CD4-positive, alpha-beta T cell treated with Interleukin-21 for 1 hour (primary cell): ENCODE results near the gene CLIC4.
A peak's percentile ranks its signal among the peaks of the same experiment; 100 is the strongest.
"Not testable (repeated sequence)": the region's sequence is repeated elsewhere in the genome, so short reads cannot be mapped to it uniquely, and the experiment has no call there.

Source experiments
- DNase-seq: peaks from one replicate; pipeline ENCODE4 v3.0.0-alpha.2; 2020

CLIC4 gene

GRCh38 chr1:24823486-24823885, 78.2 kb downstream of the CLIC4 start:
- not testable (repeated sequence) for DNase-seq

GRCh38 chr1:24825174-24825573, 79.9 kb downstream of the CLIC4 start:
- DNase-seq = no peak

DNA sequence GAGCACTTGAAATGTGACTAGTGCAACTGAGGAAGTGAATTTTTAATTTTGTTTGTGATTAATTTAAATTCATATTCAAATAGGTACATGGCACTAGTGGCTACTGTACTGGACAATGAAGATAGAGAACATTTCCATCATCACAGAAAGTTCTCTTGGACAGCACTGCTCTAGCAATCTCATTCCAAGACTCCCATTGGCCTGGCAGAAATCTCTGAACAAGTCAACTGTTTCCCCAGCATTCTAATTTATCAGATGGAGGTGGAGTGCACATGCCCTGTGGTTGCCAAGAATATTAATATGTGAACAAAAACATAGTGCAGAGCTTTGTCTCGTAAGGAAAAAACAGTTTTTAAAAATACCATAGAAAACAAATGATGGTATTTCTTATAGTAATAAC, 81.3 kb downstream of the CLIC4 start:
- no peak for DNase-seq

GRCh38 chr1:24827379-24828135, 82.3 kb downstream of the CLIC4 start:
- DNase-seq = no peak

- no peak for DNase-seq
These were observed 83.1 kb downstream of the CLIC4 start for GRCh38 chr1:24828183-24828886.

- DNase-seq = no peak
These were observed 83.6 kb downstream of the CLIC4 start for GRCh38 chr1:24828887-24829192.

DNA sequence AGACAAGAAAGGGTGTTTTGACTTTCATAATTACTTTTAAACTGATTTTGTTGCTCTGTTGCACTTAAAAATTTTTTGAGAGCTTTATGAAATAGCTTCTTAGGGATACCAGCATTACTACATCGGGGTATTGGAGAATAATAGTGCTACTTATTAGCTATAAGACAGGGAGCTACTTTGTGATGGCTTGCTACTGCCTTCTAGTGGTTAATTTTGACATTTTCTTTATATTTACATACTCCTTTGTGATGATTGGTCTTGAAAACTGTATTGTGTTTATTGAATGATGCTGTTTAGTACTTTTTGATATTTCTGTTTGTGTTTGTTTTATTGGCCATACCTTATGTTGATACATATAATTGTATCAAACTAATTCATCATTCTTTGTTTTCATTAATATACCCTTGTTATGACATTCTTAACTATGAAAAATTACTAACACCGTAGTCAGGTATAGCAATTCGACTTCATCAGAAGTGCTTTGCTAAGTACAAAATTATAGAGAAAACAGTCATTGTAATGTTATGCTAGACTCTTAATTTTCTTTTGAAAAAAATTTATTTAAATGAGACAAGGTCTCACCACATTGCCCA, 85.5 kb downstream of the CLIC4 start:
- DNase-seq = peak; percentile 65

DNA sequence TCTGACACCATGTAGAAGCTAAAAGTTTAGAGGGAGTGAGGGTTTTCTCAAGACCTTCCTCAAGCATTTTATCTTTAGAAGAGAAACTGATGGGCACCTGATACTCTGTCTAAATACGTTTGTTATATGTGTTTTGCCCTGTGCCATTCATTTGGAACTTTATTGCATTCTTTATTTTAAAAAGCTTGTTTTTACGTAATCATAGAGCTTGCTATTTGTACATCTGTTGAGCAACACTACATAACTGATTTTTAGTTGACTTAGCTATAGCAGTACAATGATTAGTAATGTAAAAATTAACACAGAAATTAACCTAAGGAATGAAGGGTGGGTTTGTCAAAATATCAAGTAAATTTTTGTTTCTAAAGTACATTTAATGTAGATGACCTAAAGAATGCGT, 96.3 kb downstream of the CLIC4 start:
- no peak for DNase-seq

- no peak for DNase-seq
These were observed 101.4 kb downstream of the CLIC4 start for GRCh38 chr1:24846671-24847070.

- peak; percentile 91 for DNase-seq
These were observed 103.0 kb downstream of the CLIC4 start for GRCh38 chr1:24847995-24848881.

- peak; percentile 32 for DNase-seq
These were observed 104.5 kb downstream of the CLIC4 start for GRCh38 chr1:24849672-24850295.

DNA sequence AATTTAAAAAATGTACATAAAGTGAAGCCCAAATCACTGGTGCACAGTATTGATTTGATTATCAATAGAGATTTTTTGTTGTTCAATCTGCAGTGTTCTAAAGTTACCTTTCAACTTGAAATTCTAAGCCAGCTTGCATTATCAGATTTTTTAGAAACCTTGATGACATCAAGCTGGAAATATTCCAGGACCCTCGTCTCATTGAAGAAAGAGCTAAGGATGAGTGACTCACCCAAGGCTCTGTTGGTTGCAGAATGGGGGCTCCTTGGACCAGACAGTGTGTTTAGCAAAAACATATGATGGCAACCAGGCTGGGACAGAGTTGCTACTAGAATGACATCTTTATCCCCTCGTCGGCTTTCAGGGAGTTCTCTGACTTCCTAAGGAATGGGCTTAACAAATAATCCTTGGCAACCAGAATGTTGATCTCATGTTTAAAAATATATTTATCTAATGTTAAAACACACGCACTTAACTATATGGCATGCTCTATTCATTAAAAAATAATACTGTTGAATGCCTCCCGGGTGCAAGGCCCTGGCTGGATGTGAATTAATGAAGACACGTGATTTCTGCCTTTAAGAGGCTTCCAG, 105.2 kb downstream of the CLIC4 start:
- no peak for DNase-seq

DNA sequence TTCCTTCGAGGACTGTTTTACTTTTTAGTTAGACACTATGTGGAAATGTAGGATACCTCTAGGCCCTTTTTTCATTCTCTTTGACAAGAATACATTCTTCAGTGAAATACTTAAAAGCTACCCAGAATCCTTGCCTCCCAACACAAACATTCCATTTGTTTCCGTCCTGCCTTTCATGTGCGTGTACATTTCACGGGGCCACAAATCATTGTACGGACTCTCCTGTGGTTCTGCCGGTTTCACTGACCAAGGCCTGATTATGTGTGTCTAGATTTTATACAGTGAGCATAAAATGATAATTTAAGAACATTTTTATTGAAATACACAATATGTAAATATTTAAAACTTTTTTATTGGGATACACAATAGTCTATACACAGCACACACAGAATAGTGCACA, 108.4 kb downstream of the CLIC4 start:
- no peak for DNase-seq

GRCh38 chr1:24855474-24855873, 110.2 kb downstream of the CLIC4 start:
- no peak for DNase-seq

DNA sequence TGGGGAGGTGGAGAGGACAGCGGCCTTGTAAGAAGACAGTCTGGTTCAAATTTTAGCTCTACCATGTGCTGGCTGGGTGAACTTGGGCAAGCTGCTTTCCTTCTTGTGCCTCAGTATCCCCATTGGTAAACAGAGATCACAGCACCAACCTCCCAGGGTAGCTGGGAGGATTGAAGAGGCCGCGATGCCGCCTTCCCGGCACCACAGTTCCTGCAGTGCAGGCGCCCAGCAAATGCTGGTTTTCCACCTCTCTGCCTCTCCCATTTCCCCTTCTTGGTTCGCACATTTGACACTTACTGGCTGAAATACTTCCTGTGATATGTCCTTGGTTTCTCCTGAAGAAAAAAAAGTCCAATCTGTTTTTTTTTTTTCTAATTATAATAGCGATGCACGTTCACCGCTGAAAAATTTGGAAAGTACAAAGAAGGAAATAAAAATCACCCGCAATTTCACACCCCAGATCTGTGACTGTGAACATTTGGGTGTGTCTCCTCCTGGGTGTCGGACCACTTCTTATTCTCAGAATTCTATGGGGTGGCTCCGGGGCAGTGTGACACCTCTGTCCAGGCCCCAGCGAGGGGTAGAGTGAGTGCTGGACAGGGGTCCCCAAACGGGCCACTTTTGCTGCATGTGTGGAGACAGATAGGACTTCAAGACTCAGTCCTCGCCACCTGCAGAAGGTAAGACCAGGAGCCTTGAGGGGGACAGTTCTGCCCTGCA, 111.7 kb downstream of the CLIC4 start:
- DNase-seq = peak; percentile 40

DNA sequence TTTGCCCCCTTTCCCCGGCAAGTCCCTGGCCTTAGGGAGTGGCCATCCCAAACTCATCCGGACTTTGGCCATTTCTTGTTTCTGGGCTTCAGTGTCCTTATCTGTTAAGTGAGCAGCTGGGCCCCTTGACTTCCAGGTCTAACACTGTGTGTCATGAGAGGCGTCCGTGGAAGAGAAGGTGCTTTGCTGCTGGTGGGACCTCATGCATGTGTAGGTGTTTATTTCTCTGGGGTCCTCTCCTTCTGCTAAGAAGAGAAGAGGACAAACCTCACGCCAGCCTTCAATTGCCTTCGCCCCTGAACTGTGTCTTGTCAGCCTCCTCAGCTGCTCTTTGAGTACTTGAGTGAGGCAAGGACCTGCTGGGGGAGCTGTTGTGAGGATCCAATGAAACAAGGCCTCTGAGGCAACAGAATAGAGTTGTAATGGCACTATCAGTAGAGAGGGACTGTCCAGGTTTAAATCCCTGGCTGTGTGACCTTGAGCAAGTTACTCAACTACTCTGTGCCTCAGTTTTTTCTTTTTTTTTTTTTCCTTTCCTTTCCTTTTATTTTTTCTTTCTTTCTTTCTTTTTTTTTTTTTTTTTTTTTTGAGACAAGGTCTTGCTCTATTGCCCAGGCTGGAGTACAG, 112.4 kb downstream of the CLIC4 start:
- peak; percentile 21 for DNase-seq

- DNase-seq = no peak
These were observed 113.0 kb downstream of the CLIC4 start for GRCh38 chr1:24858277-24858676.

DNA sequence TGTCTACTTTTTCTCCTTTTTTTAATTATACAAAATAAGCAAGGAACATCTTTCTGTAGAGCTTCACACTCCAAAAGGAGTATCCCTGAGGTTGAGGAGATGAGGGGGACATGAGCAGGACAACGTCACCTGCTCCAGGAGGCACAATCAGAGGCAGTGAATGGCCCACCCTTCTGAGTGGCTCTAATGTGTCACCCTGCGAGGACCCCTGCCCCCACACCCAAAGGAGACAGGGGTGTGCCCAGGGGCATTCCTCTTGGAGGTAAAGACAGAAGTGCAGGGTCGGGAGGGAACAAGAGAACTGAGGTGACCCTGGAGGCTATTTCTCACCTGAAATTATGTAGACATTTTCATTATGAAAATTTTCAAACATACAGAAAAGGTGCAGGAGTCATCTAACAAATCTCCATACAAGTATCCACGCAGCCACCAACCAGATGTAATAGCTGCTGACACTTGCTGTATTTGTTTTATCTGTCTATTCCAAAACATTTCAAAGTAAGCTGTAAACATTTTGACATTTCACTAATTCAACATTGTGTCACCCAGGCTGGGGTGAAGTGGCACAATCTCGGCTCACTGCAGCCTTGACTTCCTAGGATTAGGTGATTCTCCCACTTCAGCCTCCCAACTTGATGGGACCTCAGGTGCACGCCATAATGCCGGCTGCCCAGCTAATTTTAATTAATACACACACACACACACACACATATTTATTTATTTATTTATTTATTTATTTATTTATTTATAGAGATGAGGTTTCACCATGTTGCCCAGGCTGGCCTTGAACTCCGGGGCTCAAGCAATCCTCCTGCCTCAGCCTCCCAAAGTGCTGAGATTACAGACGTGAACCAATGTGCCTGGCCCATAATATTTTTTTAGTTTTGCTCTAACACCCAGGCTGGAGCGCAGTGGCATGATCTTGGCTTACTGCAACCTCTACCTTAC, 114.1 kb downstream of the CLIC4 start:
- no peak for DNase-seq

GRCh38 chr1:24860841-24861240, 115.6 kb downstream of the CLIC4 start:
- no peak for DNase-seq
